GOT3 (cell line): ENCODE data around the gene PARP8.

Source experiments
- DNase-seq: peaks from one replicate; lab custom pipeline; 2025; ENCODE audit warnings: mixed read lengths; lab: John Stamatoyannopoulos, UW

Gene PARP8

DNA sequence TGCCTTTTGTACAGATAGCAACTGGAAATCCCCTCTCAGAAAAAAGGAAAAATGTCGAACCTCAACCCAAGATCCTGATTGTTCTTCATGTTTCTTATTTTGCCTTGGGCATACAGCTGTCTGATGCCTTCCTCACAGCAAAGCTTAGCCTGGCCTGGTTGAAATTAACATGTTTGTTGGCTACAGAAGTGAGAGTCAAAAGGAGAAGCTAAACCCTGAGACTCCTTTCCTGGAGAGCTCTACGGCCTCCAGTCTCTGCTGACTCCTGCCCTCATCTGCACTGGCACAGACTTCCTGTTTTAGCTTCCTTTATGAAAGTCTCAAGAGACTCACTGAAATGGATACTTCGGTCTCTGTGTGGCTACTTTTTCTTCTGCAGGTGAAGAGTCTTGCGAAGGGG, 186.7 kb downstream of the PARP8 start:
- DNase-seq: no peak

DNA sequence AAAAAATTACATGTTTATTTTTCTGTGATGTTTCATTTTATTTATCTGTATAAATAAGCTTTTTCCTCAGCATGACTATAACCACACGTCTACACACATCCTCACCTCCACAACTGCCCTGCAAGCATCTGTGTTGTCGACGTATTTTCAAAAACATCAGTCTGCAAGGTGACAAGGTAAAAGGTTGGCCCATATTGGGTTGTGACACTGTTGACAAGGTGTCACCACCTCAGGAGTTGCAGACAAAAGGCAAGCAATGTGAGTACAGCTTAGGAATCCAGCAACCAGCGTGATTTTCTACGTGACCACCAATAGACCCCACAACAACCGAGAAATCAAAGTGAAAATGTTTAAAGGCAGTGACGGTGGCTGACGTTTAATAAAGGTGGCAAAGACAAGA, 187.6 kb downstream of the PARP8 start:
- DNase-seq: no peak

GRCh38 chr5:50855001-50855400, 188.6 kb downstream of the PARP8 start:
- no peak for DNase-seq

- no peak for DNase-seq
Observed at GRCh38 chr5:50856401-50857119, 190.1 kb downstream of the PARP8 start.

- DNase-seq: no peak
Observed at GRCh38 chr5:50863534-50864170, 197.2 kb downstream of the PARP8 start.

- DNase-seq: no peak
Observed at GRCh38 chr5:50864466-50864865, 198.0 kb downstream of the PARP8 start.

DNA sequence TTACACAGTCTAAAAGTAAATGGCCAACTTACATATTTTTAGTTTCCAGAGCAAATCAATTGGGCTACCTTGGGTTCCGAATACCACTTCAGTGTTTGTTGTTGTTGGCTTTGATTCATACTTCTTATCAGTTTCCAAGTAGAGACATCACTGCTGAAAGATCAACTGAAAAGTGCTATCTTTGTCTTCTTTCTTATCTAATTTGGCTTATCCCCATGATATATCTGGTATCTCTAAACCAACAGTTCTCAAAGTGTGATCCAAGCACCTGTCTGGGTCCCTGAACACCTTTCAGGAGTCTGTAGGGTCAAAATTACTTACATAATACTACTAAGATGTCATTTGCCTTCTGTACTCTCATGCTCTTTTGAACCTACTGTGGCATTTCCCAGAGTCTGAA, 200.0 kb downstream of the PARP8 start:
- DNase-seq: no peak

GRCh38 chr5:50867140-50867539, 200.7 kb downstream of the PARP8 start:
- DNase-seq: no peak

- no peak for DNase-seq
Observed at GRCh38 chr5:50873595-50874277, 207.3 kb downstream of the PARP8 start.

DNA sequence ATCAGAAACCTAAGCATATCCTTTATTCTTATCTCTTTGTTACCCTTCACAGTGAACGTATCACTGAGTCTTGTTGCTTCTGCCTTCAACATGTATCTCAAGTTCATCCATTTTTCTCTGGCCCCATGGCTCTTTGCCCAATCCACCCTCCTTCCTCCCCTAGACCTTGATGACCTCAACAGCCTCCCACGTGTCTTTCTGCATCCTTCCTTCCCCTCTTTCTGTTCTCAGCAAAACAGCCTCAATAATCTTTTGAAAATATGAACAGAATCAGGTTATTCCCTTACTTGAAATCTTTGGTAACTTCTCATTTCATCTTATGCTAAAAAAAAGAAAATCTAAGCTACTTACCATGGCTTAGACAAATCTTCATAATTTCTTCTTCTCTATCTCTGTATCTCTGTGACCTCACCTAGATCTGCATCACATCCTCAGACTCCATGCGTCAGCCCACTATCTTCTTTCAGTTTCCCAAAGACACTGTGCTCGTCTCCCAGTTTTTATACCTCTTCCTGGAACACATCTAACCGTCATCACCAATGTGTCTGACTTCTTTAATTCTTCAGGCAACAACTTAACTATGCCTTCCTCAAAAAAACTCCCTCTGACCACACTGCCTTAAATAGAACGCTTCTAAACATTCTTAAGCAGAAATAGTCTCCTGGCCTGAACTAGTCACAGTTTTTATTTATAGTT, 208.0 kb downstream of the PARP8 start:
- no peak for DNase-seq

- no peak for DNase-seq
Observed at GRCh38 chr5:50875002-50875344, 208.5 kb downstream of the PARP8 start.

GRCh38 chr5:50878470-50878869, 212.0 kb downstream of the PARP8 start:
- DNase-seq: no peak

DNA sequence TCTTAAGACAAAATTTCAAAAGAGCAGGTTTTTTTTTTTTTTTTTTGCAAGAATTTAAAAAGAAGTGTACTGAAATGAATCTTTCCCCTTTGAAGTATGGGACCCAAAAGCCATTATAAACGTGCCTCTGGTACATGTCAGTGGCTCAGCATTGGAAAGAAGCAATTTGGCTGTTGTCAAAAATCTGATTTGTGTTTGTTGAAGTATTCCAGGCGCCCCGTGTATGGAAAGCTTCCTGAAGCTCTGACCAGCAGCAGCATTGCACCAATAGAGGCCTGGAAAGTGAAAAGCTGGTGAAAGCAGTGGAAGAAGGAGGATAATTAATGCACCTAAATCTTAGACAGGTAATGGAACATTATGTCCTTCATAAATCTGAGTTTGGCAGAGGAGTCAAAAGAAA, 215.0 kb downstream of the PARP8 start:
- DNase-seq: no peak

GRCh38 chr5:50886657-50887345, 220.4 kb downstream of the PARP8 start:
- DNase-seq: no peak

GRCh38 chr5:50887889-50888633, 221.6 kb downstream of the PARP8 start:
- DNase-seq: no peak

- no peak for DNase-seq
Observed at GRCh38 chr5:50888751-50889150, 222.3 kb downstream of the PARP8 start.

GRCh38 chr5:50889790-50890189, 223.4 kb downstream of the PARP8 start:
- no peak for DNase-seq
